ENCODE results near the gene NAA80.
A peak's percentile ranks its signal among the peaks of the same experiment; 100 is the strongest.
"Not testable (repeated sequence)": the region's sequence is repeated elsewhere in the genome, so short reads cannot be mapped to it uniquely, and the experiment has no call there.

Gene NAA80

GRCh38 chr3:50312041-50312440, 12.8 kb upstream of the NAA80 start:
- DNase-seq, result not testable (repeated sequence)

DNA sequence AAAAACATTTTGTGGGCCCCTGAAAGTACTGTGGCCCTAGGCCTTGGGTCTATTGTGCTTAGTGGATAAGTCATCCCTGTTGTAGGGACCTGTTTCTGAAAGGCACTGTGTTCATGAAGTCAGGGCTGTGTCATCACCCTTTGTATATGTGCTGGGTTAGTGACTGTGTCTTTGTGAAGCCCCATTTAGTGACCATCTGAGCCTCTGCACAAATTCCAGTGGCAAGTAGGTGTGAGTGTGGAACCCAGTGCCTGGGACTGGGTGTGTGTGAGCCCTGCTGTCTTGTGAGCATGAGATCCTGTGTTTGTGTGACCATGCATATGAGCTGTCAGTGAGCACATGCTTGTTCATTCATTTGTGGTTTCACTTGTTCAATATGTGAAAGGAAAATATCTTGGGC, 5.4 kb upstream of the NAA80 start:
- no peak for DNase-seq

GRCh38 chr3:50303013-50303815, 4.0 kb upstream of the NAA80 start, which contains the start of gene HYAL1:
Gene HYAL1 (minus strand): TSS chr3:50303574. CDS start chr3:50302956, 618 bp downstream.
- no peak for DNase-seq

- no peak for DNase-seq
These were observed 3.1 kb upstream of the NAA80 start for GRCh38 chr3:50302095-50303012.

DNA sequence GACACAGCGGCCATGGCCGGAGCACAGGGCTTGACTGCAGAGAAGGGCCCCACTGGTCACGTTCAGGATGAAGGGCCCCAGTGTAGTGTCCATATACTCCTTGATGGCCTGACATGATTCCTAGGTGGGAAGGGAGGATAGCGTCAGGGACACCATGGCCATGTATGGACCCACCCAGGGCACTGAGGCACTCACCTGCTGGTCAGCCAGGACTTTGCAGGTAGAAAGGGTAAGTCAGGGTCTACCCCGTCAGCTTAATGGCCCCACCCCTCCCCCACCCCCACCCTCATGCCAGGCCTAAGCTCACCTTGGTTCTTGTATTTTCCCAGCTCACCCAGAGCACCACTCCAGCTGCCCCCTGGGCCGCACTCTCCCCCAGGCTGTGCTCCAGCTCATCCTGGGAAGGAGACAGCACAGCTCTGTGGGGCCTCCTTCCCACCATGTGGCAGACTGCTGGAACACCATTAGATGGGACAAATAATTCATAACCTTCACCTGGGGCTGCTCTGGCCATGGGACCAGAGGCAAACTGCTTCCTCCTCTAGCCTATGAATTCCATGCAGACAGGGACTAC, 1.6 kb upstream of the NAA80 start:
- no peak for DNase-seq

DNA sequence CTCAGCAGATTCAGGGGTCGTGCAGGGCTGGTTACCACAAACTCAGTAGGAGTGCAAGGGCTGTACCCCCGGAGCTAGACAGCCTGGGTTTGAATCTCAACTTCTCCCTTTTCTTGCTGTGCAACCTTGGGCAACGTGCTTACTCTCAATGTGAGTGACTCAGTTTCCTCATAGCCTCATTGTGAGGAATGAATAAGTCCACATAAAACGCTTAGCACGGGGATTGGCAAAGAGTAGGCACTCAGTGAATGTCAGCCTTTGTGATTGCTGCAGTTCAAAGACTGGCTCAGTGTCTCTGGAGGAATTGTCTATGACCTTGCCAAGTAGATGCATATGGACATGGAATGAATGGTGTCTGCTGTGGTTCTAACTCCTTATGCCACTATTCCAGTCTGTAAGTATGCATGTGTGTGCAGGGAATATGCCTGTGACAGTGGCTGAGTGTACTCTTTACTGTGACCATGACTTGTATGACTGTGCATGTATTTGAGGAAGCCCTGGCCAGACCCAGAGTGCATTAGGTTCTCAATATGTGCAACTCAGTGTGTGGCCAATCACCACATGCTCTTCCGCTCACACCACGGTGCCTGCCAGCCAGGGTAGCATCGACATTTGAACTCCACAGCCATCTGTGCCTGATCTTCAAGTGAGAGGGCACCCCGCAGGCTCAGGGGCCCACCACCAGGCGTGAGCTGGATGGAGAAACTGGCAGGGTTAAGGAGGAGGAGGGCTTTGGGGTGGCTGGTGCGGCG, 900 bp upstream of the NAA80 start:
- DNase-seq, result no peak

- no peak for DNase-seq
These were observed 378 bp upstream of the NAA80 start for GRCh38 chr3:50299638-50299928.

- DNase-seq, result no peak
These were observed 1.1 kb downstream of the NAA80 start for GRCh38 chr3:50297896-50298725.

- no peak for DNase-seq
These were observed 1.8 kb downstream of the NAA80 start for GRCh38 chr3:50297384-50297775.

- DNase-seq, result no peak
These were observed 2.4 kb downstream of the NAA80 start for GRCh38 chr3:50296721-50297383.

- no peak for DNase-seq
These were observed 3.4 kb downstream of the NAA80 start for GRCh38 chr3:50295553-50296431.

DNA sequence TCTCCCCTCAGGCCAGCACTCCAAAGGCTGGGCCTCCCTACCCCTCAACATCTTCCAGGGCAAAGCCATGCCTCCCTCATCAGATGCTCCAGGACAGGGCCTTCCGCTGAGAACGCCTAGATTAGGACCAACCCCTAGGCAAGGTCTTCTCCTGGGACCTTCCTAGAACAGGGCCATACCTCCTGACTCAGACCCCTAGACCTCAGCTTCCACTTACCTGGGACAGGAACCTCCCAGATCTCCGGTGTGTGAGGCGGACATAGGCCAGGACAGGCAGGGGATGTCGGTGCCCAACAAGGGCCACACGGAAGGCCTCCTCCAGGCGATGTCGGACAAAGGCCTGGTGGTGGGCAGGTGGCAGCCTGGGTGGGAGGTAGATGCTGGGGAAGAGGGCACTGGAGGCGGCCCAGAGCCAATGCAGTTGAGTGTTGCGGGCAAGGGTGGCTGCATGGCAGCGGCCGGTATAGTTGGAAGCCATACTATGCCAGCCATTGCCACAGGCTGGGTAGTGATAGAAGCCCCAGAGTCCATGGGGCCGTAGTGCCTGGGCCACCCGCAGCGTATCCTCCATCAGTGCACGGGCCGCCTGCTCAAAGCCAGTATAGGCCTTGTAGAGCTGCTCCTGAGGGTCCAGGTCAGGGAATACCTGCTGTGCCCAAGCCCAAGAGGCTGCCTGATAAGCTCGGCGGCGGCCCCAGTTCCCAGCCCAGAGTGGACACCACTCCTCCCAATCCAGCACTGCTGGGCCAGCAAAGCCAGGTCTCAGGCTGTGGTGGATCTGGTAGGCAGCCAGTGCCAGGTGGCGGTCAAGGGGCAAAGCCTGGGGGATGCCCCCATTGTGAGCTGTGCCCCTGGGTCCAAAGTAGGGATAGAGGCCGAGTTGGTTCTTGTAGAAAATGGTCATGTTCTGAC, 4.5 kb downstream of the NAA80 start:
- no peak for DNase-seq

DNA sequence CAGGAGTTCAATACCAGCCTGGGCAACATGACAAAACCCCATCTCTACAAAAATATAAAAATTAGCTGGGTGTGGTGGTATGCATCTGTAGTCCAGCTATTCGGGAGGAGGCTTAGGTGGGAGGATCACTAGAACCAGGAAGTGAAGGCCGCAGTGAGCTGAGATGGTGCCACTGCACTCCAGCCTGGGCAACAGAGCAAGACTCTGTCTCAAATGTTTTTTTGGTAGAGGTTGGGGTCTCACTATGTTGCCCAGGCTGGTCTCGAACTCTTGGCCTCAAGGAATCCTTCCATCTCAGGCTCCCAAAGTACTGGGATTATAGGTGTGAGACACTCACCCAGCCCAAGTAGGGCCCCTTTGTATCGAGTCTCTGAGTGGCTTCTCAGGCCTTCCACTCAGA, 5.1 kb downstream of the NAA80 start:
- no peak for DNase-seq

DNA sequence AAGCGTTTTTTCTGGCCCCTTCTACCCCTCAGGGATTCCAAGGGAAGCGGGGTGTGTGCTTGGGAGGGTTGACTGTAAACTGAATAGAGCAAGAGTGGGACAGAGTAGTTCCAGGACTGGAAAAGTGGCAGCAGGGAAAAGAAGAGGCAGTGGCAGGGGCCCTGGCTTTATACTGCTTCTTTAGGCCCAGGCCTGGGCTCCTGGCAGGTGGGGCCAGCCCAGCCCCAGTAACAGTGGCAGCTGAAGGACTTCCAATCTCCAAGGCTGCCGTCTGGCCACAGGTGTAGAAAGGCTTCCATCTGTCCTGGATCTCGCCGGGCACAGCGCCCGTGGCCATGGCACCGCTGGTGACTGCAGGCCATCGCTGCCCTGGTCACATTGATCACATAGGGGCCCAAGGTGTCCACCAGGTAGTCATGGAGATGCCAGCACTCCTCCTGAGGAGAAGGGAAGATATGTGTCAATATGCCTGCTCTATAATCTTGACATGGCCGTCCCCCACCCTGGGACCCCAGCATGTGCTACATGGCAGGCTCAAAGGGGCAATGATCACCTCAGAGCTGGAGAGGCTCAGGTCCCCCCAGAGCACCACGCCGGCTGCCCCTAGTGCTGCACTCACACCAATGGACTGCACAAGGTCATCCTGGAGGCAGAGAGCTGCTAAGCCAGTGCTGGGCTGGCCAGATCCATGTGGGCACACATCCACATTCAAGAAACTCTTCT, 6.0 kb downstream of the NAA80 start:
- no peak for DNase-seq

DNA sequence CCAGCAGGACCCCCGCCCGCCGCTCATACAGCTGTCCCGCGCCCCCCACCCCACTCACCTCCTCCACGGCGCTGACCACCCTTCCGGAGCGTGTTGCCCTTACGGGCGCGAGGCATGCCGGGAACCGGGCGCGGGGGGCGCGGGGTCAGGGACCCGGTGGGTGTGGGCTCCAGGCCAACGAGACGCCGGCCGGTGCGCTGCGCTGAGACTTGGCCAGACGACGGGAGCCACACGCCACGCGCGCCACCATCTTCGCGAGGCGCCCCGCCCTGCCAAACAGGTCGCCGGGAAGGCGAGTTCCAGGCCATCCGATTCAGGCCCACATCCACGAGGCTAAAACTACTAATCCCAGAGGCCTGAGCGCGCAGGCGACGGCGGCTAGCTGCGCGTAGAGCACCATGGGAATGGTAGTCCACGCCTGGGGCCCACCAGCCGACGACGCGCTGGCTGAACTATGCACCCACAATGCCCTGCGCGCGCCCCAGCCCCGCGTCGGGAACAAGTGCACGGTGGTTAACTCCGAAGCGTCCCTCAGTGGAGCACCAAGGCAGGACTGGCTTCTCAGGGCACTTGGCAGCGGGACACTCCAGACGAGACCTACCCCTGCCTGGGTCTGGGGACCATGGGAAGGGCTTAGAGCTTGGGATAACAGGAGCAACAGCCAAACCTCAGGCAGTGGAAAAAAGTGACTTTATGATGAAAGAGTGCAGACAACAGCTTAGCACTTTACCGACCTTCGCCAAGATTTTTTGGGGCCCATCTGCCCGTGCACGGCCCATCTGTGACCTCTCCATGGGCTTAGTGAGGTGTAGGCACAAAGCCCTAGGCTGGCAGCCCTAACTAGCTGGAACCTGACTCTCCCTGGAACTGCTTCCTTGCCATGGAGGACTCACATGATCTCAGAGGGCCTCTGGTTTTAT, 6.8 kb downstream of the NAA80 start, which contains the start of gene IFRD2:
IFRD2 (minus strand) TSS at position 271 of the 920 bp plus-strand sequence; CDS start at position 116, 155 bp downstream.
- DNase-seq, result peak; percentile 87 to 91

DNA sequence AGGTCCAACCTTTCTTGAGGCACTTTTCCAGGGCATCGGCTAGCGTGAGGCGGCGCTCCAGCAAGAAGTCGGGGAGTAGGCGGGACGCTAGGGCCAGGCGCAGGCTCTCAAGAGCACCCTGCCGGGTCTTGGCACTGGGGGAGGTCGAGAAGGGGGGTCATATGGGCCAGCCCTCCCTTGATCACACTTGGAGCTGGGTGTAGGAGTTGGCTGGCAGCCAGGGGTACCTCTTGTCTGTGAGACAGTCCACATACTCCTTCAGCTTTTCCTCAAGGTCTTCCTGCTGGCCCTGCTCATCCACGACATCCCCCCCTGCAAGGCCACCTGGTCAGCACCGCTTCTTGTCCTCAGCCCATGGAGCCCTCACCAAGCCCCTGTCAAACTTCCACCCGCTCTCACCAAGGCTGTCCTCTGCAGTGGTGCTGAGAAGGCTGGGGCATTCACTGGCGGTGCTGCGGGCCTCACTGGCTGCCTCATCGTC, 9.0 kb downstream of the NAA80 start:
- no peak for DNase-seq

DNA sequence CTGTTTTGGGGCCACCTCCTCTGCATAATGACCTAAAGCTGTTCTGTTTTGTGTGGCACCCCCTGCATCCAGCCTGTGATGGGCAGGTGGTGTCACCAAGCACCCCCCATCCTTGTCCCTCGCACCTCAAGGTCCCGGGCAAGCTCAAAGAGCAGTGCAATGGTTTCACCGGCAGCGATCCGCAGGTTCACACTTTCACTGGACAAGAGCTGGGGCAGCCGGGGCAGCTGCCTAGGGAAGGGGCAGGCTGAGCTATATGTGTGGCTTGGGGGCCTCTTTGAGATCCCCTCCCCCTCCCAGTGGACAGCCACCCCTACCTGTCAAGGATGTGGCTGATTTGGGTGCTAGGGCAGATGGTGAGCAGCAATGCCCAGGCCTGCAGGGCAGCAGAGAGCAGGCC, 10.1 kb downstream of the NAA80 start:
- no peak for DNase-seq
